ENCODE measurements around the gene UNC5CL.

- TF ChIP-seq, protein P1, sequence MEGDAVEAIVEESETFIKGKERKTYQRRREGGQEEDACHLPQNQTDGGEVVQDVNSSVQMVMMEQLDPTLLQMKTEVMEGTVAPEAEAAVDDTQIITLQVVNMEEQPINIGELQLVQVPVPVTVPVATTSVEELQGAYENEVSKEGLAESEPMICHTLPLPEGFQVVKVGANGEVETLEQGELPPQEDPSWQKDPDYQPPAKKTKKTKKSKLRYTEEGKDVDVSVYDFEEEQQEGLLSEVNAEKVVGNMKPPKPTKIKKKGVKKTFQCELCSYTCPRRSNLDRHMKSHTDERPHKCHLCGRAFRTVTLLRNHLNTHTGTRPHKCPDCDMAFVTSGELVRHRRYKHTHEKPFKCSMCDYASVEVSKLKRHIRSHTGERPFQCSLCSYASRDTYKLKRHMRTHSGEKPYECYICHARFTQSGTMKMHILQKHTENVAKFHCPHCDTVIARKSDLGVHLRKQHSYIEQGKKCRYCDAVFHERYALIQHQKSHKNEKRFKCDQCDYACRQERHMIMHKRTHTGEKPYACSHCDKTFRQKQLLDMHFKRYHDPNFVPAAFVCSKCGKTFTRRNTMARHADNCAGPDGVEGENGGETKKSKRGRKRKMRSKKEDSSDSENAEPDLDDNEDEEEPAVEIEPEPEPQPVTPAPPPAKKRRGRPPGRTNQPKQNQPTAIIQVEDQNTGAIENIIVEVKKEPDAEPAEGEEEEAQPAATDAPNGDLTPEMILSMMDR (conservative IDR thresholded peaks at IDR 0.05; ENCODE audit: low read depth, low read length) = no peak
- no peak for TF ChIP-seq EZH2 (IDR thresholded peaks at IDR 0.05; ENCODE audit: low read length, unreplicated experiment)
These were observed 20.5 kb upstream of the UNC5CL start for GRCh38 chr6:41059556-41059955.
